ENCODE data around the gene HOXC9.

Gene HOXC9

DNA sequence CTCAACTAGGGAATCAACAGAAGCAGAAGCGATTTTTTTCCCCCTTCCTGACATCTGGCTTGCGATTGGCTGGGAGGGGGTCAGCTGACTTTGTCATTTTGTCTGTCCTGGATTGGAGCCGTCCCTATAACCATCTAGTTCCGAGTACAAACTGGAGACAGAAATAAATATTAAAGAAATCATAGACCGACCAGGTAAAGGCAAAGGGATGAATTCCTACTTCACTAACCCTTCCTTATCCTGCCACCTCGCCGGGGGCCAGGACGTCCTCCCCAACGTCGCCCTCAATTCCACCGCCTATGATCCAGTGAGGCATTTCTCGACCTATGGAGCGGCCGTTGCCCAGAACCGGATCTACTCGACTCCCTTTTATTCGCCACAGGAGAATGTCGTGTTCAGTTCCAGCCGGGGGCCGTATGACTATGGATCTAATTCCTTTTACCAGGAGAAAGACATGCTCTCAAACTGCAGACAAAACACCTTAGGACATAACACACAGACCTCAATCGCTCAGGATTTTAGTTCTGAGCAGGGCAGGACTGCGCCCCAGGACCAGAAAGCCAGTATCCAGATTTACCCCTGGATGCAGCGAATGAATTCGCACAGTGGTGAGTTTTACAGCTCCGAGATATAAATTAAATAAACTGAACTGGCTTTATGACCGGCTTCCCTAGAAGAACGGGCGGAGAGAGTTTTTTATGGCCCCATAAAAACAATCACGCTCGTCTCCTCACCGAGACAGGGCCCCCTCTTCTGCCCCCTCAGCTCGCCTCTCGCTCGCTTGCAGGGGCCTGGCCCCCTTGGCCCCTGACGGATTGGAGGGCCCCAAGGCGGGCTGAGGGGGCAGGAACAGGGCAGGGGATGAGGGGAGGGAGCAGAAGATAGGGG lies 28.6 kb downstream of the HOXC9 start, which contains the start of gene HOXC6:
Gene HOXC6, plus strand, starts transcription at position 127 of the 888 bp plus-strand sequence. Its CDS starts 82 bp downstream, at position 209.
- no peak for DNase-seq

DNA sequence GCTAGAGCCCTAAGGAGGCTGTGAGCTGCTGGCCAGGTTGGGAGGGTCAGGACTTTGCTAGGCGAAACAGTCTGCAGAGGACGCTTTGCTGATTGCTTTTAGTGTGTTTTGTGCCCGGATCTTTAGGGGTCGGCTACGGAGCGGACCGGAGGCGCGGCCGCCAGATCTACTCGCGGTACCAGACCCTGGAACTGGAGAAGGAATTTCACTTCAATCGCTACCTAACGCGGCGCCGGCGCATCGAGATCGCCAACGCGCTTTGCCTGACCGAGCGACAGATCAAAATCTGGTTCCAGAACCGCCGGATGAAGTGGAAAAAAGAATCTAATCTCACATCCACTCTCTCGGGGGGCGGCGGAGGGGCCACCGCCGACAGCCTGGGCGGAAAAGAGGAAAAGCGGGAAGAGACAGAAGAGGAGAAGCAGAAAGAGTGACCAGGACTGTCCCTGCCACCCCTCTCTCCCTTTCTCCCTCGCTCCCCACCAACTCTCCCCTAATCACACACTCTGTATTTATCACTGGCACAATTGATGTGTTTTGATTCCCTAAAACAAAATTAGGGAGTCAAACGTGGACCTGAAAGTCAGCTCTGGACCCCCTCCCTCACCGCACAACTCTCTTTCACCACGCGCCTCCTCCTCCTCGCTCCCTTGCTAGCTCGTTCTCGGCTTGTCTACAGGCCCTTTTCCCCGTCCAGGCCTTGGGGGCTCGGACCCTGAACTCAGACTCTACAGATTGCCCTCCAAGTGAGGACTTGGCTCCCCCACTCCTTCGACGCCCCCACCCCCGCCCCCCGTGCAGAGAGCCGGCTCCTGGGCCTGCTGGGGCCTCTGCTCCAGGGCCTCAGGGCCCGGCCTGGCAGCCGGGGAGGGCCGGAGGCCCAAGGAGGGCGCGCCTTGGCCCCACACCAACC lies 29.8 kb downstream of the HOXC9 start:
- DNase-seq = no peak

DNA sequence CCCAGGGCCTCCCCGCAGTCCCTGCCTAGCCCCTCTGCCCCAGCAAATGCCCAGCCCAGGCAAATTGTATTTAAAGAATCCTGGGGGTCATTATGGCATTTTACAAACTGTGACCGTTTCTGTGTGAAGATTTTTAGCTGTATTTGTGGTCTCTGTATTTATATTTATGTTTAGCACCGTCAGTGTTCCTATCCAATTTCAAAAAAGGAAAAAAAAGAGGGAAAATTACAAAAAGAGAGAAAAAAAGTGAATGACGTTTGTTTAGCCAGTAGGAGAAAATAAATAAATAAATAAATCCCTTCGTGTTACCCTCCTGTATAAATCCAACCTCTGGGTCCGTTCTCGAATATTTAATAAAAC lies 30.5 kb downstream of the HOXC9 start:
- DNase-seq = no peak

DNA sequence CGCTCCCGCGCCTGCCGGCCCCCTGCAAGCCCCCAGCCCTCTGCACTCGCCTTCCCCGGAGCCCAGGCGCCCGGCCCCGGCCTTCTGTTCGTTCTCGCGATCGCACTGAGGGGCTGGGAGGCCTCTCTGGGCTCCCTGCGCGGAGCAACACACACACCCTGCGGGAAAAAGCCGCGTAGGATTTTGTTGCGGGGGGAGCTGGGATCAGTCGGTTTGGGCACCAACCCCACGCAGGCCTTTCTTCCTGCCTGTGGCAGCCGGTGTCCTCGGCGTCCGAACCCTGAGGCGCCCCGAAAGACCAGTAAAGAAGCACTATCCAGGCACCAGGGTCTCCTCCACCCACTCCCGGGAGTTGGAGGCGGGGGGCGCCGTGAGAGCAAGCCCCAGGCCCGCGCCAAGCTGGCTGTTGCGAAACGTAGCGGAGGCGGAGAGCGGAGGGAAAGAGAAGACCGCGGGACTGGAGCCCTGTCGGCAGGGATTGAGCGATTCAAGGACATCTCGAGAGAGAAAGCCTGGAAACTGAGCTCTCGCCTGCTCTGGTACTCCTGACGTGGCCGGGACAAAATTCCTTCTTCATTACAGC lies 31.0 kb downstream of the HOXC9 start:
- DNase-seq = no peak

DNA sequence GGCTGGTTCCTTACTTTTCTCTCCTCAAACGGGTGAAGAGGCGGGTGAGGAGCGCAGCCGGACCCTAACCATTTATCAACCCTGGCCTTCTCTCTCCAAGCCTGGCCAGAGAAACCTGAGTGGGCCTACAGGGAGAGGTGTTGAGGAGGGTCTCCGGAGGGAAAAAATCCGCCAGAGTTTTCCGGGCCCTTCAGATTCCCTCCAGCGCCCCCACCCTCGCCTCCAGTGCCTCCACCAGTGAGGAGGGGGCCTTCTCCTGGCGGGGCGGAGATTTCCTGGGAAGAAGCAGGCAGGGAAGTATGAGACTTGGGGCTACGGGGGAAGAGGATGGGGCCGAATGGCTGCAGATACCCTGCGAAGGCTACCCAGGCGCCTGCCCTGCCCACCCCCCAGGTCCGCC lies 31.5 kb downstream of the HOXC9 start:
- no peak for DNase-seq

DNA sequence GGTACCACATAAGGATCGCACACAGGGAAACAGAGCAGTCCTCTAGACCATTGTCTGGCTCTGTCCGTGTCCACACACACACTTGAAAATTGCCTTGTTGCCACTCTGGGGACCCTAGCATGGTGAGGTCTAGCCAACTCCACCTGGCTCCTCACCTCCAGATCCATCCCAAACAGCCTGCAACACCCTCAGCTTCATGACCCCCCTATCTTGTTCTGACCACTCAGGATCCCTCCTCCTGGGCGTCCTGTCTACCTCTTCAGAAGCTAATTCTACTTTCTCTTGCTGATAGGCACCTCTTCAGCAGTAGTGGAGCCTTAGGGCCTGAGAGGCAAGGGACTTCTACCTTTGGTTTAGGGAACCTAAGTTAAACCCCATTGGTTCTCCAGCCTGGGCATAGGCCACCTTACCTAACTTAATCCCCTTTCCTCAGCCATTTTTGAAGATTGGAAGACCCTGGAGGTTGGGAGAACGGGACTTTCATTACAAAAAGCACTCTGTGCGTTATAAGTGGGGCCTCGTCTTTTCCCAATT lies 32.2 kb downstream of the HOXC9 start:
- no peak for DNase-seq

DNA sequence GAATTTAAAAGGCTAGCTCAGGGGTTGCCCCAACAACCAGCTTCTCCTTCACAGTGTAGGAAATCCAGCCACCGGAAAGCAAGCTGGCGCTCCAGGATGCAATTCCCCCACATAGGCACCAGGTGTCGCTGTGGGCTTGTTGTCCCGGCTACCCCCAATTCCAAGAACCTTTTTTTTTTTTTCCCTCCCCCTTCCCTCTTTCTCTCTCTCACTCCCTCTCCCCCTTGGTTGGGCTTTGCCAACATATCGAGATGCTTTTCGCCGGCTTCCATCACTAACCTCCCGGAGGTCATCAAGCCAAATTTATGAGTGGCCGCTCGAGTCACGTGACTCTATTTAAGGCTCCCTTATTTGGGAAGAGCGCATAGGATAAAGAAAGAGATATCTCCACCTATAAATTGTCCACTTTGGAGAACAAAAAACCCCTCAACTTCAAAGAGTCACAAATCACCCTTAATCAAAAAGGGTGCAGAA lies 32.7 kb downstream of the HOXC9 start, which contains the start of gene HOXC5:
Gene HOXC5, plus strand, starts transcription at position 424 of the 474 bp plus-strand sequence. CDS start 73 bp downstream, outside the sequence.
- DNase-seq = peak; percentile 27

DNA sequence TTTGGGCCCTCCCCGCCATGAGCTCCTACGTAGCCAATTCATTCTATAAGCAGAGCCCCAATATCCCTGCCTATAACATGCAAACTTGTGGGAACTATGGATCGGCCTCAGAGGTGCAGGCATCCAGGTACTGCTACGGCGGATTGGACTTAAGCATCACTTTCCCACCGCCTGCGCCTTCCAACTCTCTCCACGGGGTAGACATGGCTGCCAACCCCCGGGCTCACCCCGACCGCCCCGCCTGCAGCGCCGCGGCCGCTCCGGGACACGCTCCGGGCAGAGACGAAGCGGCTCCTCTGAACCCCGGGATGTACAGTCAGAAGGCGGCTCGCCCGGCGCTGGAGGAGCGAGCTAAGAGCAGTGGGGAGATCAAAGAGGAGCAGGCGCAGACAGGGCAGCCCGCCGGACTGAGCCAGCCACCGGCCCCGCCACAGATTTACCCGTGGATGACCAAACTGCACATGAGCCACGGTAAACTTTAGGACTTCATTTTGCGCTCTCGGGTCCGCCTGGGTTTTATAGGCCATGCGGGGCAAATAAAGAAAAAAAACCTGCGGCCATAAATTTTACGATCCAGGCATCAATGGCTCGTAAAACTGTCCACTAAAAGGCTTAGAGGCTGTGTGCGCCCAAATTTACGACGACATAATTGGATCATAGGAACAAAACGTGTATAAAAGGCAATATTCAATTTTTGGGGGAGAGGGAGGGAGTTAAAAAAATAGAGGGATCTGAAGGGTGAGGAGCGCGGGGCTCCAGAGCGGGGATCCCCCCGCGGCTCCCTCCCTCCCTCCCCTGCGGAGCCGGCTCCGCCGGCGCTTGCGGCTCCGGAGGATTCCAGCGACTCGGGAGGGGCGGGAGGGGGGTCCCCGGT lies 33.4 kb downstream of the HOXC9 start:
- DNase-seq = no peak

DNA sequence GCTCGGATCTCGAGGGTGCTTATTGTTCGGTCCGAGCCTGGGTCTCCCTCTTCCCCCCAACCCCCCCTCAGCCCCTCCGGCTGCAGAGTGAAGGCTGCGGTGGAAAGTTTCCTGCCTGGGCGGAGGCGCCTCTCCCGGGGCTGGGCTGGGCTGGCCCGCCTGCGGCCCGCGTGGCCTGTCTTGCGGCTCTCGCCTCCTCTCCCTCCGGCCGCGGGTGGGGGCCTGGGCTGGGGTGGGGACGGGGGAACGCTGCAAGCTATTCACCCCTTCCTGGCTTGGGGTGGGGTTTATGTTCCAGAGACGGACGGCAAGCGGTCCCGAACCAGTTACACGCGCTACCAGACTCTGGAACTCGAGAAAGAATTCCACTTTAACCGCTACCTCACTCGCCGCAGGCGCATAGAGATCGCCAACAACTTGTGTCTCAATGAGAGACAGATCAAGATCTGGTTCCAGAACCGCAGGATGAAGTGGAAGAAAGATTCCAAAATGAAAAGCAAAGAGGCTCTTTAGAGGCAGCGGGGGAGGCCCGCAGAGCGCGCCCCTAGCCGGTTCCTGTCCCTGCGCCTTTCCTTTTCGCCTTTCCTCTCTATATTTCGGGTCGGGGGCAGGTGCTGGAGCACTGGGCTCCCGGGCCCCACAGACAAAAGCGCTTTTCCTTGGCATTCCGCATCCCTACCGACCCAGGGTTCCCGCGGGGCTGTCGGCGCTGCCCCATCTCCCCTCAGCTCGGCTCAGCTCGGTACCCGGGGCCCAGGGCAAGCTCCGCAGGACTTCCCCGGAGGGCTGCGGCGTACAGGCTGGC lies 34.2 kb downstream of the HOXC9 start:
- DNase-seq = no peak

DNA sequence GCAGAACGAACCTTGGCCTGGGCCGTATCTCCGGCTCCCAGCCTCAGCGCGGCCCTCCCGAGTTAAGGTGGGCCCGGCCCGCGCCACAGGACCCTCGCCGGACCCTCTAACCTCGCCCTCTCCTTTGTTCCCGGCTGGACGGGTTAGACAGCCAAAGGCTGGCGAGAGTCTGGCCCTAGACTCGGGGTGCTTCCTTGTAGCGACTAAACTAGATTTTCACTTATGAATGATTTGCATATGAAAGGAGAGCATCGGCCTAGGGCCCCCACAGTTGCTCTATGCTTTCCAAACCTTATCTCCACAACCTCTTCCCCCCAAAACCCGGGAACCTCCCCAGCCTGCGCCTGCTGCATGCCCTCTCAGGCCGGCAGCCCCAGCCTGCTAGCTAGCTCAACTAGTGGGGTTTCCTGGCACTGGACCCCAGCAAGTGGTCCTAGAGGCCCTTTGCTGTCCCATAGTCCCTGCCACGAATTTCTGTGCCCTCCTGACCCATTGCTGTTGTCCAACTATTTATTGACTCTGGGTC lies 34.9 kb downstream of the HOXC9 start:
- no peak for DNase-seq

DNA sequence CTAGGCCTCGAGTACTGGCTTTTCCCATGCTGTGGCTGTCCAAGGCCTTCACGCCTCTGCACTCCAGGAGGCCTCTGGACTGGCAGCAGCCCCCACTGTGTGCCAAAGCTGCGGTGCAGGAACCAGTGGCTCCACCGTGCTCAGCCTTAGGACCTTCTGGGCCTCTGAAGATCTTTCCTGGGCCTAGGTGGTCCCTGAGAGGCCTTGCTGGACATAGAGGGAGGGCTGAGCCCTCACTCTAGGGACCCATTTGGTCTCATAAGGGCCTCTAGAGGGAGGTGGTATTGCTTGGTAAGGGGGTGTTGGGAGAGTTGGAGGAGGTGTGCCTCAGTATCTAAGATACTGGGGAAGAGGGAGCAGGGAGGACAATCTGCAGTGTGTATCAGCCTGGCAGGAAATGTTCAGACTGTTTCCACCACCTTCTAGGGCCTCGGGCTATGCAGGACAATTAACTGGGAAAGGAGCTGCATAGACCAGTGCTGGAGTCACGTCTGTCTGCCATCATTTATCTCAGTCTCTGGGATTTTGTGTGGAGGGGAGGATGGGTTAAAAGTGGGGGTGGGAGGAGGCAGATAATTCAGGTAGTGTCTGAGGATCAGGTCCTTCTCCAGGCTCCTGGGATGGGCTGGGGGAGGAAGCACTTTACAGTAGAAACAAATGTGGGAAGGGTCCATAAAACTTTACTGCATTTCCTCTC lies 35.8 kb downstream of the HOXC9 start:
- no peak for DNase-seq

DNA sequence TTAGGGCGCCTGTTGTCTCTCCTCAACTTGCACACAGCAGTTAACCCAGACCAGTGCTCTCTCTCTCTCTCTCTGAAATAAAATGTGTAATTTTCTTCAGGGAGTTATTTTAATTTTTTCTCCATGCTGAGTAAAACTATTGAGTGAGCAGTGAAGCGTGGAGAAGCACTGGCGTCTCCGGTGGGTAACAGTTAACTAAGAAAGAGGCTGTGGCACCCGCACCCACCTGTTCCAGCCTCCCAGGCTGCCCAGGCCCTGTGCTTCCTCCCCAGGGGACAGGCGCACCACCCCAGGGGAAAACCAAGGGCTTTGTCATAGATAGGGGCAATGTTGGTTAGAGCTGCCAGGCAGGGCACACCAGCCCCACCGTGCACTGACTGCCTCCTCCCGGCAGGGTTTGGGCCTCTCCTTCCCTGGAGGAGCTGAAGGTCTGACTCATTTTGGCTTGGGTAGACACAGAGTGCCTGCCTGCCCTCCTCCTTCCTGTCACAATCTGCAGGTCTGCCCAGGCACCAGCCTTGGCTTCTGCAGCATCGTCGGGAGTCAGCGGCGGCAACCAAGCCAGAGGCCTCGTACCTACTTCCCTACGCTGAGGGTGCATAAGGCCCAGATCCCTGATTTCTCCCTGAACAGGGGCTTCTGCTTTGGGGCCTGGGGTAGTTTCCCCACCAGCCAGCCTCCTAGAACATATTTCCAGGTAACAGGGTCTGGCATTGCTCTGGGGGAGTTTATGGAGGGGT lies 36.8 kb downstream of the HOXC9 start:
- no peak for DNase-seq

DNA sequence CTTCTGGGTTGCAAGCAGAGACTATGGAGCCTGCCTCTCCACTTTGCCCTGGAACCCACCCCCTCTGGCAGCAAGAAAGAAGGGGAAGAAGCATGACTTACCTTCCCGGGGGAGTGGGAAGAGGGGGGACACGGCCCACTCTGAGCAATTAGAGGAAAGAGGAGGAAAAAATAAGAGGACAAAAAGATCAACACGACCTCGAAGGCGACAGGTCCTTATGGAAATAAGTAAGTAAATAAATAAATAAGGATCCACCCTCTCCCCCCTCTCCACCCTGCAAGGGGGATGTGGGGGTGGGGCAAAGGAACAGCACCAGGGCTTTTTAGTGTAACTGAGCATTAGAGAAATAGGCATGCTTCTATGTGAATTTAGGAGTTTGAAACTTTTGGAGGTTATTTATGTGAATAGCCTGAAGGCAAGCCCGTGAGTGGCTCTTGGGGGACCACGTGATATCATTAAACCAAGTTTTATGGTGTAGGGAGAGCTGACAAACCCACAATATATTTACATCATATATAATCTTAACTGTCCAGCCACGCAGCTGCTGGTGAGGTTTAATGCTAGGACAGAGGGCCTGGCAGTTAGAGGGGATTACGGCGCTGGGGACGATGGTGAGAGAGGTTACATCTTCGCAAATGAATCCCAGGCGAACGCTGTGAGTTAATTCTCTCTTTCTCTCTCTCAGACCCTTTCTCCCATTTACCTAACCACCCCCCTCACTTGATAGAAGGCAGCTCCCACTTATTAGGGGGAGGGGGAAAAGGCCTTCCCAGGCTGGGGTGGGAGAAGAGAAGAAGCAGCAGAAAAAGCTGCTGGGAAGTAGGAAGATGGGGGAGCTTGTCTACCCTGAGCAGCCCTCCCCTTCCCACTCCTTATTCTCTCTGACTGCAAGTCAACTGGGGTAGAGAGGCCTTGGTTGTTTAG lies 37.7 kb downstream of the HOXC9 start:
- no peak for DNase-seq

DNA sequence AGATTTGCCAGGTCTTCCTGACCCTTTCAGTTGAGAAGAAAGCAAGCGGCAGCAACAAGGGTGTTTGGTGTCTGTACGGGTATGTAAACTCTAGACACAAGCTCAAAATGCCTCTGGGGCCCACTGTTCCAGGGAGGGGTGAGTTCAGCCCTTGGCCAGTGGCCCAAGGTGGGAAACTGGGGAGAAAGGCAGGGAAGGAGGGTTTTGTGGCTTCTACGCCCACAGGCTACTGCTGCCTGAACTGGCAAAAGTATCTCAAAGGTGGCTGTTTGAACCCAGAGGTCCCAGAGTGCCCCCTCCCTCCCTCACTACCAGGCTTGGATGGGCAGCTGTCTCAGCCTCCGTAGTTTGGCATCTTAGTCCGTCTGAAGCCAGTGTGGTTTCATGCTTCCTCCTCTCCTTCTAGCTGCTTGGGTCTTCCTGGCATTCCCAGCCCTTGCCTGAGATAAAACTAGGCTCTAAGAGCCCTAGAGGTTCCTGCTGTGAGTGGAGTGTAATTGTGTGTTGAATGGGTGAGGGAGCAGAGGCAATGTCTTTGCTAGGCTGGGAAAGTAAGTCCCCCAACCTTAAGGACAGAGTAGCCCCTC lies 38.4 kb downstream of the HOXC9 start:
- DNase-seq = no peak

DNA sequence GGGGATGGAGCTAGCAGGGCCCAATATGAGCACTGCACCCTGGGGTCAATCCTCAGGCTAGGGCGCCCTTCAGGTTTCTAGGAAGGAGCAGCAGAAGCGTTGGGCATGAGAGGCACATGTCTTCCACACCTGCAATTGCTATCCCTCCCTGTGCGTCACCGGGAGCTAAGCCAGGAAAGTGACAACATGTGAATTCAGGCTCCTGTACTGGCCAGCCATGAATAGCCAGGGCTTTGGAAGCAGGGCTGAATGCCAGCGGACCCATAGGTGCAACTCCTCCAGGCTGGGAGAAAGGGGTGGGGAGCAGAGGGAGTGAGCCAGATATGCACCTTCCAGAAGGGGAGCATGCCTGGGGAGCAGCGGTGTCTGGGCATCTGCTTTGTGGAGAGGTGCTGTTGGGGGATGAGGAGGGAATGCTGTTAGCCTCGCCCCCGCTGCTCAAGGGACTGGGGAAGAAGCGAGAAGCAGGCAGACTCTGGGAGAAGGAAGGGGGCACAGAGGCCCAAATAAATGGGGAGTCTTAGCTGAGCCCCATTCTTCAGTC lies 39.0 kb downstream of the HOXC9 start:
- peak; percentile 44 for DNase-seq

DNA sequence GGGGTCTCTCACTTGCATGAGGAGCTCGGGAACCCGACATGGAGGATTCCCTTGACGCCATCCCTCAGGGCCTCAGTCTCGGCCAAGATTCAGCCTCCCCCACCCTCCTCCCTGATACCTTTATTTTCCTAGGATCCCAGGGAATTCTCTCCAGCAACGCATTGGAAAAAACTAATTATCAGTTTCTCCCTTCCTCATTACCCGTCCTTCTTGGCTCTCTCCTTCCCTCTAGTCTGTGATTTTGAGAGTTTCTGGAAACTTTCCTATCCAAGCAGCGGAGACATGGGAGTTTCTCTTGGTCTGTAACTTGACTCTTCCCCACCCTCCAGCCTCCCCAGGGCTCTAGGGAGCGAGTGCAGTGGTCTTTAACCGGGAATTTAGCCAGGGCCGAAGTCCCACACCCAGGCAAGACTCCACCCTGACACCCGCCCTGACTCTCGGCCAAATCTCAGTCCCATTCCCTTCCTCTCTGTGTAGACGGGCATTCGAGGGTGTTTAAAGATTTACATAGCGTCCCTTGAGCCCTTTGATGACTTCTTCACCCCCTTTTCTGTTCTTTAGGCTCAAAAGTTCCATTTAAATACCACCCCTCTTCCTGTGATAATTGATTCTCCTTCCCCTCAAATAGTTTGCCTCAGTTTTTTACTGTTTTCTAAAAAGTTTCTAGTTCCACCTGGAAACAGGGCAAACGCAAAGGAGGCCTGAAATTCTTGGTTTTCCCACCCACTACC lies 39.6 kb downstream of the HOXC9 start:
- no peak for DNase-seq

DNA sequence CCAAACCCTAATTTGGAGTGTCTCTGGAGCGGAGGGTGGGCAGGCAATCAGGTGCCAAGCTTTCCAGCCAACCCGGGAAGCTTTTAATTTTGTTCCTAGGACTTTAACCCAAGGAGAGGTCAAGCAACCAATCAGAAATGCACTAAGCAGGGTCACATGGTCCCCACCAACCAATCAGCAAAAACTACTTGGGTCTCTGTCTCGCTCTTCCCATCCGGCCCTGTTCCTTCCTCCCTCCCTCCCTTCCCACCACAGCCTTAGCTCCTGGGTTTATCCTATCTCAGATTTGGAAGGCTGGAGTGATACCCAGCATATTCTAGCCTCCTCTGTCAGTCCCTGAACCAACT lies 40.2 kb downstream of the HOXC9 start:
- DNase-seq = no peak
